Brain microvascular endothelial cell (primary cell): Measurements from ENCODE around the gene ATP5F1C.

Experiments
- DNase-seq: peaks from one replicate; pipeline ENCODE4 v3.0.0-alpha.2; 2020
- H3K27ac ChIP-seq: fragments of 250-450 bp; sonication (Bioruptor Pico); 2 replicates; pipeline ENCODE4 v1.5.1; 2020; ENCODE audit warnings: mild to moderate bottlenecking, moderate library complexity
- H3K27me3 ChIP-seq: fragments of 250-450 bp; sonication (Bioruptor Pico); replicated peaks from 2 replicates; pipeline ENCODE4 v1.5.1; 2020; ENCODE audit warnings: mild to moderate bottlenecking
- H3K36me3 ChIP-seq: fragments of 250-450 bp; sonication (Bioruptor Pico); replicated peaks from 2 replicates; pipeline ENCODE4 v1.5.1; 2020; ENCODE audit warnings: mild to moderate bottlenecking
- H3K4me3 ChIP-seq: 2 replicates; pipeline ENCODE4 v1.5.1; 2011; ENCODE audit warnings: low read depth, mild to moderate bottlenecking, control low read depth, low read length, moderate library complexity
- CTCF ChIP-seq: IDR thresholded peaks from 2 replicates; pipeline ENCODE4 v1.5.1; 2011; ENCODE audit warnings: low read depth, mild to moderate bottlenecking, moderate library complexity, low read length, control low read depth, inconsistent platforms; ENCODE audit errors: missing control alignments
- in situ Hi-C: cut with HindIII; loops from 2 replicates; pipeline ENCODE4 v1.10.0; 2017; ENCODE audit warnings: low sequenced_read_pairs, low pct_ligation_motif_present

ATP5F1C gene

DNA sequence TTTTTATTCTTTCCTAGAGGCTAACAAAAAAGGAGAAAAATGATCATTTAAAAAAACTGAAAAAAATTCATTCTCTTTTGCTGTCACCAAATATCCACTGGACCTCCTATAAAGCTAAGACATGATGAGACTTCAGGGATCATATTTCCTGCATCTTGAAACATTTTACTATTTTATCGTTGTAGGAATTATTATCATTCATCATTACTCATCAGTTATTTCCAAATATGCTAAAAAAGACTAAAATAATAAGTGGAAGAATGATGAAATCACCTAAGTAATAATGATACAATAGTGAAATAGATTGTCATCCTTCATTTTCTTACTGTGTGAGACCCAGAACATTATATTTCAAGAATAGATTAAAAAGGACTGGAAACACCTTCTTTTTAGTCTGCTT lies 58.6 kb downstream of the ATP5F1C start:
- in situ Hi-C loops = no loop called here
- H3K27me3 ChIP-seq = no peaks in the 10 kb centered on the region
- H3K36me3 ChIP-seq = no peaks in the 10 kb centered on the region
- TF ChIP-seq CTCF = no peak
- no peak overlapping the region for H3K4me3 ChIP-seq
- DNase-seq = no peak
- H3K27ac ChIP-seq = no peak overlapping the region

- Histone ChIP-seq H3K36me3 (no peaks in the 10 kb centered on the region), H3K4me3 (no peak overlapping the region), H3K27ac (no peak overlapping the region), H3K27me3 (no peaks in the 10 kb centered on the region)
- DNase-seq = no peak
- in situ Hi-C loops = no loop called here
- no peak for TF ChIP-seq CTCF
These were observed 65.4 kb downstream of the ATP5F1C start for GRCh38 chr10:7853226-7853842.

- in situ Hi-C loops = no loop called here
- no peak for TF ChIP-seq CTCF
- no peak for DNase-seq
- Histone ChIP-seq H3K36me3 (no peaks in the 10 kb centered on the region), H3K27me3 (no peaks in the 10 kb centered on the region), H3K4me3 (no peak overlapping the region), H3K27ac (no peak overlapping the region)
These were observed 65.9 kb downstream of the ATP5F1C start for GRCh38 chr10:7853890-7854289.

DNA sequence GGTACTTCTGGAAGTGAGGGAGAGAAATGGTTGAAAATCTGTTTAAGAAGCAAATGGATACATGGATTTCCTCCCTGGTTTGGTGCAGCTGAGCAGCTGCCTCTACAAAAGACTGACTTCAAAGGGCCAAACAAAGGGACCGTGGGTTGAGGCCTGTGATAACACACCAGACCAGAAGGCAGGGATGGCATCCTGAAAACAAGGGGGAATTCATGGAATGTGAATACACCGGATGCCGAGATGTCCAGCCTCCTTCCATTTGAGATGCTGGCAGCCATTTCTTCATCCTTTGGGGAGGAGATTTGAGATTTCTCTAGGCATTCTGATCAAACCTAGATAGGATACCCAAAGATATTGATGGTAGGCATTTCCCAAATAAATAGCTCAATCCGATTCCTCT lies 67.2 kb downstream of the ATP5F1C start:
- no peaks in the 10 kb centered on the region for H3K36me3 ChIP-seq
- no peak for TF ChIP-seq CTCF
- in situ Hi-C loops = no loop called here
- no peak for DNase-seq
- no peaks in the 10 kb centered on the region for H3K27me3 ChIP-seq
- no peak overlapping the region for H3K27ac ChIP-seq
- H3K4me3 ChIP-seq = no peak overlapping the region

- in situ Hi-C loops = no loop called here
These were observed 68.7 kb downstream of the ATP5F1C start for GRCh38 chr10:7856678-7857077.

More at GRCh38 chr10:7856678-7857077, 68.7 kb downstream of the ATP5F1C start:
- TF ChIP-seq CTCF = no peak
- H3K27ac ChIP-seq = no peak overlapping the region
- no peaks in the 10 kb centered on the region for H3K27me3 ChIP-seq
- no peaks in the 10 kb centered on the region for H3K36me3 ChIP-seq
- no peak for DNase-seq
- no peak overlapping the region for H3K4me3 ChIP-seq
